DMS153 treated with DMSO at 0.1 percent for 48 hours (cell line): Measurements from ENCODE around the gene PITPNC1.
"Not testable (repeated sequence)": the region's sequence is repeated elsewhere in the genome, so short reads cannot be mapped to it uniquely, and the experiment has no call there.

Source experiments
- DNase-seq: peaks from one replicate; lab custom pipeline; 2025; ENCODE audit not compliant: unreplicated experiment; lab: John Stamatoyannopoulos, UW

Gene PITPNC1

DNA sequence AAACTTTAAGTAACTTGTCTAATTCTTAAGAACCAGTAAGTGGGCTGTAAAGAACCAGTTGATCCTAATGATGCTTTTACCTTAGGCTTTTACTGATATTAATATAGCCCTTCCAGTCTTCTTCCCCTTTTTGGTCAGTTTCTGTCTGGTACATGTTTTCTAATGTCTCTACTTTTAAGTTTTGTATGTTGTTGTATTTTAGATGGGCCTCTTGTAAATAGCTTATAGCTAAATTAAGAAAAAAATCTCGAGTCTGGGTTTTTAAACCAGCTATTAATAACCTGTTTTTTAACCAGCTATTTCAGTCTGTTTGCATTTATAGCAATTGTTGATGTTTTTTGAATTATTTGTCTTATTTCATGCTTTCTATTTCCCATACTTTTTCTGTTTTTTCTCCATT is 79.0 kb downstream of the PITPNC1 start:
- no peak for DNase-seq

DNA sequence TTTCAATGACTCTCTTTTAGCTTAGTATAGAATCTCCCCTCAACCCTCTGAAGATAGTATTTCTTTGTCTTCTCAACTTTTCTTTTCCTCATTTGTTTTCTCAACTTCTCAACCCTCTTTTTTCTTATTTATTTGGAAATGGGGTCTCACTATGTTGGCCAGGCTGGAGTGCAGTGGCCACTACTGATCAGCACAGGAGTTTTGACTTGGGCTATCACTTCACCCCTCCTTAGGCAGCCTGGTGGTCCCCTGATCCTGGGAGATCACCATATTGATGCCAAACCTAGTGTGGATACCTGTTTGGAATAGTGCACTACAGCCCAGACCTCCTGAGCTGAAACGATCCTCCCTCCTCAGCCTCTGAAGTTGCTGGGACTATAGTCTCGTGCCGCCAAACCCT is 79.8 kb downstream of the PITPNC1 start:
- no peak for DNase-seq

DNA sequence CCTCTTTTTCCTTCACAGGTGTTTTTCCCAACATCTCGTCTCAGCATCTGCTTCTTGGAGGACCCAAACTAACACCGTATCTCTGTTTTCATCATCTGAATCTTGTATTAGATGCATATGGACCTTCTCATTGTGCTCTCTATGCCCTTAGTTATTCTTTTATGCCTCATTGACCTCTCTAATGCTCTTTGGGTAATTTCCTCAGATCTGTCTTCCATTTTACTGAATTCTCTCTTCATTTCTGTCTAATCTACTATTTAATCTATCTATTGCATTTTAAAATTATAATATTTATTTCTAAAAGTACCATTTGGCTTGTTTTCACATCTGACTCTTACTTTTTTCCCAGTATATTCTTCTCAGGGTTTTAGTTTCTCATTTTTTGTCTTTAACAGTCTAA is 81.1 kb downstream of the PITPNC1 start:
- no peak for DNase-seq

DNA sequence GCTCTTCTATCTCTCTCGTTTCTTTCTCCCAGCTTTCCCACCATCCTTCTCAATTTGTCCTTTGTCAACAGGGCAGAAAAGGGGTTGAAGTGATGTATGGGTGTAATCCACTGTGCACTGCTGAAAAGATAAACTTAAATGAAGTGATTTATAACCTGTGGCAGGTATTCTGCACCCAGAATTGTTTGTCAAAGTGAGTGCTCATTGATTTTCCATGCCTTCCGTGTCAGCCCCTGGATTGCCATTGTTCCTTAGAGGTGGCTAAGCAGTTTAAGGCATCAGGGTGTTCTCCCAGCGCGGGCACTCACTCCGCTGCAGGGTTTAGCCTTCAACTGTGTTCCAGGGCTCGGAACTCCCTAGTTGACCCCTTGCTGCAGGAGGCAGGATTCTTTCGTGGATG is 82.9 kb downstream of the PITPNC1 start:
- DNase-seq: no peak

DNA sequence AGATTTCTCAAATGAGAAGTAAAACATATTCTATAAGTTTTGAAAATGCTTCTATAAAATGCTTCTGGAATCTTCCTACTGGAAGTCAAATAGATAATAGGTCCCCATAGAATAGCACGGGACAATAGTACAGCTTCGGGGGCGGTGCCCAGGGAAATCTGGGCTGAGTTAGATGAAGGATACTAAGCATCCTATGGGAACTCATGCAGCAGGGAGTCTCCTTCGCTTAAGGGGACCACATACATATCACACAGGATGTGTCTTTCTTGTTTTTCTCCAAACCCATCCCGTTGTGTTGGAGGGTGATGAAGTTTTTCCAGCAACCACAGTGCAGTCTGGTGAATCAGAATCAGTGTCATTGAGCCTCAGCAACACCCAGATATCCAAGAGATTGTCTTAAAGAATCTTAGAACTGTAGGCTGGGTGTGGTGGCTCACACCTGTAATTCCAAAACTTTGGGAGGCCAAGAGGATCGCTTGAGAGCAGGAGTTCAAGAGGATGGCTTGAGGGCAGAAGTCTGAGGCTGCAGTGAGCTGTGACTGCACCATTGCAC is 84.2 kb downstream of the PITPNC1 start:
- DNase-seq: no peak

DNA sequence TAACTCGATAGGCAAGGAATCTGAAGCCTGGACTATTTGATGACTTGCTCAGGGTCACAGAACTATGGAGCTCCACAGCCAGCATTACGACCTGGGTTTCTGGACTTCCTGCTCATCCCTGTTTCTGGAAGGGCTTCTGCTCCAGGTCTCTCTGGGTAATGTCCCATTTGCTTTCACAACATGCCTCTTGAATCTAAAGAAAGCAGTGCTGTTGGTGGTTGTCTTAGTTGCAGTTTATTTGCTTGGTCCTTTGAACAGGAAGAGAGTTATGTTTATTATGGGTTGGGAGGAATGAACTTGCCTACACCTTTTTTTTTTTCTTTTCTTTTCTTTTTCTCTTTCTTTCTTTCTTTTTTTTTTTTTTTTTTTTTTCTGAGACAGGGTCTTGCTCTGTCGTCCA is 84.8 kb downstream of the PITPNC1 start:
- no peak for DNase-seq

DNA sequence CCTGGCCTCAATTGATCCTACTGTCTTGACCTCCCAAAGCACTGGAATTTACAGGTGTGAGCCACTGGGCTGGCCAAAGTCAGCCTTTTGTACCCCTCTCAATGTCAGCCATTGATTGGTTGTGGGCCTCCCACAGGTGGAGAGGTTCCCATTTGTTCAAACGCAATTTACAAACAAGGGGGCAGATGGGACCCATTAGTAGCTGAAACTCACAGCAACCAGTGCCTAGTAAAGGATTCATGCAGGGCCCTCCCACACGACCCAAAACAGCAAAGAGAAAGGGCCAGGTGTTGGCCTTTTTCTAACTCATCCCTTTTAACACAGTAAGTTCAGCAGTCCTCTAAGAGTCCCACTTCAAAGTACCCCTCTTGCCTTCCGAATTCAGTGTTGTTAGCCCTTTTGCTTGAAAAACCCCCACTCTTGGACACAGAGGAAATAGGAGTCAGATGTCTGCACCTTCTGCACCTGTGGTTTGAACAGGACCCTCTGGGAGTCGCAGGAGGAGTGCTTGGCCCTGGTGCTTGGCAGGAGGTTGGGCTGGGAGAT is 89.2 kb downstream of the PITPNC1 start:
- DNase-seq: no peak

DNA sequence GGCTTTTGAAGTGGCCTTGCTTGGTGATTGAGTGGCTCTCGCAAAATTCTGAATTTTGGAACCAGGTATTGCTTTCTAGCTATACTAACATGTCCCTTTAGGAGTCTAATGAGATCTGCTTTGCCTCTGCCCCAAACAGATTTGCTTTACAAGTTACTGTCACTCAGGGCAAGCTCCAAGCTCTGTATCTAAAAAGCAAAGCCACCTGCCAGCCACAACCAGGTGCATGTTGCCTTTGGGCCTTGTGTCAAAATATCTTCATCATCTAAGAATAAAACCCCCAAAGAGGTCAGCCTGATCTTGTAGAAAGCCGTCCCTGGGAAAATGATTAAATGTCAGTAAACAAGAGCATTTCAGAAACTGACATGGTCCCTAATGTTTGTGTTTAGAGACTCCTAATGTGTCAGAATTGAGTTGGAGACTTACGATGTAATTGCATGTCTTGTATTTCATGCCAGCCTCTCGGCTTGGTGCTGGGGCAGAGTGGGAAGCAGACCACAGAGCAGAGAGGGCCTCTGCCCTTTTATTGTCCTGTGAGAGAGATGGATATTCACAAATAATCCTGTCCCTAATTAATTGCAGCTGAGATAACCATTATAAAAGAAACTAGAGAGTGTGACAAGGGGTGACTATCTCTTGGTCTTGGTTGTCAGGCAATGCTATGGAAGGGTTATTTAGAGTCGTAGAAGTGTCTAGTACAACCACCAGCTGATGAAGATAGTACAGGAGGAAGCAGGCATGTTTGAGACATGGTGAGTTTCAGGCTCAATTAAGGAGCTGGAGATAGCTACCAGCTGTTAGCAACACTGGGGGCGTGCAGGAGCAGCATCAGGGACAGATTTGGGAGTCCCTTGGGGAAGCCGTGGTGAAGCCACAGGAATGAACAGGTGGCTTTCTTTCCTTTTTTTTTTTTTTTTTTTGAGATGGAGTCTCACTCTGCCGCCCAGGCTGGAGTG is 90.7 kb downstream of the PITPNC1 start:
- DNase-seq: no peak

DNA sequence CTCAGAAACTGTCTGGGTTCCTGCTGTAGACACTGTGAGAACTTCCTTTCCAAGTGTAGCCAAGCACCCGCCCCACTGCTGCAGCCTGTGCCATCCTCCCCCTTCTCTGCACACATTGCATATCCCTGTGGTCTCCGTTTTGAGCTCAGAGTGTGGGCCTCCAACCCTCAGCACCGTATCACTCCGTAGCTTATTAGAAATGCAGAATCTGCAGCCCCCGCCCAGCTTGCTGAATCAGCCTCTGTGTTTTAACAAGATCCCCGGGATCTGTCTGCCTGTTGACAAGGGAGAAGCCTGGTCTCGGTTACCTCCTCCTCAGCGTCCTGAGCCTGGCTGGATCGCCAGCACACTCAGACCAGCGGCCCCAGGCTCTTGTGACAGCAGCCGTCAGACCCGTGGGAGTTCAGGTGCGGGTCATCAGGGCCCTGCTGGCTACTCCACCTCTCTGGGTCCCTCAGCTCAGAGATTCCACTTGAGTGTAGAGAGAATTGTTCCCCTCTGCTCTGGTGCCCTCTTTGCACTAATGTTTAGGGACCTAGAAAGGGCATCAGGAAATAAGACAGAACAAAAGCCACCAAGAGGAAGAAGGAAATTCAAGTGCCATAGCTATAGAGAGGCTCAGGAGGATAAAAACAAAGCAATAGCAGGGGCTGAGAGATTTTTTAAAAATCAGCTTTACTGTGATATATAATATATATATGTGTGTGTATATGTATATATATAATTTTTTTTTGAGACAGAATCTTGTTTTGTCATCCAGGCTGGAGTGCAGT is 92.3 kb downstream of the PITPNC1 start:
- no peak for DNase-seq

DNA sequence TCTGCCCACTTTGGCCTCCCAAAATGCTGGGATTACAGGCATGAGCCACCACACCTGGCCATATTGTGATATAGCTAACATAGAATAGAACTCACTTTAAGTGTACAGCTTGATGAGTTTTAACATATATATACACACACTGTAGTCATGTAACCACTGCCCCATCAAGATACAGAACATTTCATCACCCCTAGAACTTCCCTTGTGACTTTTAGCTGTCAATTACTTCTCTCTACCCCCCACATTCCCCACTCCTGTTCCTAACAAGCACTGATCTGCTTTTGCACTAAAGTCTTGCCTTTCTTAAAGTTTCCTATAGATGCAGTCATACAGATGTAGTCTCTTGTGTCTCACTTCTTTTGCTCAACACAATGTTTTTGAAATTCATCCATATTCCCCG is 93.1 kb downstream of the PITPNC1 start:
- DNase-seq: no peak

DNA sequence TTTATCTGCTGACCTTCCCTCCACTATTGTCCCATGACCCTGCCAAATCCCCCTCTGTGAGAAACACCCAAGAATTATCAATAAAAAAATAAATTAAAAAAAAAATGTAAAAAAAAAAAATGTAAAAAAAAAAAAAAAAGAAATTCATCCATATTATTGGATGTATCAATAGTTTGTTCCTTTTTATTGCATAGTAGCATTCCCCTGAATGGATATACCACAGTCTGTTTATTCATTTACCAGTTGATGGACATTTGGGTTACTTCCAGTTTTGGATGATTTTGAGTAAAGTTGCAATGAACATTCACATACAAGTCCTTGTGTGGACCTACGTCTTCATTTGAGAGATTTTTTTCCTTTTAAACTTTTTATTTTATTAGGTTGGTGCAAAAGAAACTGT is 94.0 kb downstream of the PITPNC1 start:
- no peak for DNase-seq

DNA sequence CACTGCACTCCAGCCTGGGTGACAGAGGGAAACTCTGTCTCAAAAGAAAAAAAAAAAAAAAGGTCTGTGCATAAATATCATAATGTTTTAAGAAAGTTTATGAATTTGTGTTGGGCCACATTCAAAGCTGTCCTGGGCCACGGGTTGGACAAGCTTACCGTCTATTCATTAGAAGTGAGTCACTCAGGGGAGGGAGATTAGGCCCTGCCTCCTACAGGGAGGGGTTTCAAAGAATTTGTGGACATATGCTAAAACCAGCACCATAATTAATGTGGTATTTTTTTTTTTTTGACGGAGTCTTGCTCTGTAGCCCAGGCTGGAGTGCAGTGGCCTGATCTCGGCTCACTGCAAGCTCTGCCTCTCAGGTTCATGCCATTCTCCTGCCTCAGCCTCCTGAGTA is 95.5 kb downstream of the PITPNC1 start:
- DNase-seq: not testable (repeated sequence)

DNA sequence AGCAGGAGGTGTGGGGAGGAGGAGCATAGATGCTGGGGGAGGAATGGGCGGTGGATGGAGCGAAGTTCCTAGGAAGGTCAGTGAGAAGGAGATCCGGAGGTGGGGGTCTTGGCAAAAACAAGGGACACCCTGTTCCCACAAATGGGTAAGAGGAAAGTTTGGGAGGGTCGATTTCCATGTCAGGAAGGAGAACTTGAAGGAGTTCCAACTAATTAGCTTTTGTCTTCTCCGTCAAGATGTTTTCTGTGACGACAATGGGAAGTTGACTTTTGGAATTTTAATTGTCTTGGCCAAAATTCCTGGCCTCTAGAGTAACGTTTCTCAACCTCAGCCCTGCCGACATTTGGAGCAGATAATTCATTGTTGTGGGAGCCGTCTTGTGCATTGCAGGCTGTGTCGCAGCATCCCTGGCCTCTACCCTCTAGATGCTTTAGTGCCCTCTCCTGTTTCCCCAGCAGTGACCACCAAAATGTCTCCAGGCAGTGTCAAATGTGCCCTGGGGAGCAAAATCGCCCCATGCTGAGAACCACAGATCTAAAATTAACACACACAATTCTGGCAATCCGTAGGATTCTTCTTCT is 97.1 kb downstream of the PITPNC1 start:
- no peak for DNase-seq

DNA sequence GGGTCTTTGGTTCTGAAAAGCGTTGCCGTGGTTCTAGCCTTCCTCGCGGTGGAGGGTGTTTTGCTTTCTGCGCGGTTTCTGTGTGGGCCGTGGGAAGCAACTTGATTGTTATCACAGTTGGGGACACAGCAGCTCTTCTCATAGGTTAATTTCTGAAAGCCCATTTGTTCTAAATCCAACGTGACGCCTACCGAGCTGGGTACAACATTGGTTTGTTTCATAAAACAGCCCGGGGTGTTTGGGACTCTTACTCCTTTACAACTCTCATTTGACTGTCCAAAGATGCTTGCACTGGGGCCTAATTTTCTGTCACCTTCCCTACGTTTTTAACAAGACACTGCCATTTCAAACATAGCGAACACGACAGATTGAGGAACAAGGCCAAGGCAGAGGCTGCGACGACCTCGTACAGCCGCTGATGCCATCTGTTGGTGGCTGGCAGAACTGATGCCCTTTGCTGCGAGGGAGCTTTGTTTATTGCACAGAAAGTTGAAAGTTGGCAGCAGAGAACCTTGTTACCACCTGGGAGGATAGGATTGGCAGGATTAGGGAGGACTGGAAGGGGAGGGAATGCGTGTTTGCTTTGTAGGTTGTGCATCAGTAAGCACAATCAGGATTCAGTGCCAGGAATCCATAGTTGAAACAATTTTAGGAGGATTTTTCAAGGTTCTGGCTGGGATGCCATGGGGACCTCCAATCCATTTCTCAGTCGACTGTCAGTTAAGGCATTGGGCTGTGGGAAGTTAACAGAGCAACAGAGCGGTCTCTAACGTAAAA is 98.3 kb downstream of the PITPNC1 start:
- peak; percentile 63 for DNase-seq

DNA sequence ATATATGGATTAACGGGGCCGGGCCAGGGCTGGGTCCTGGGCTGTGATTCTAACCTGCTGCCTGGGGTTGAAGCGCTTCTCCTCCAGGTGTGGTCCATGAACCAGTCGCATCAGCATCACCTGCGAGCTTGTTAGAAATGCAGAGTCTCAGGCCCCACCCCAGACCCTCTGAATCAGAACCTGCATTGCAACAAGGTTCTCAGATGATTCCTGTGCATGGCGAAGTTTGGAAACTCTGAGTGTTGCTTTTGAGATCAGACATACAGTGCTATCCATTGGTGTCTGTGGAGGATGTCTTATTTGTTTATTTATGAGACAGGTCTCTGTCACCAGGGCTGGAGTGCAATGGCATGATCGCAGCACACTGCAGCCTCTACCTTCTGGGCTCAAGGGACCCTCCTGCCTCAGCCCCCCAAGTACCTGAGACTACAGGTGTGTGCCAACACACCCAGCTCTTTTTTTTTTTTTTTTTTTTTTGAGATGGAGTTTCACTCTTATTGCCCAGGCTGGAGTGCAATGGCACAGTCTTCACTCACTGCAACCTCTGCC is 99.8 kb downstream of the PITPNC1 start:
- no peak for DNase-seq

DNA sequence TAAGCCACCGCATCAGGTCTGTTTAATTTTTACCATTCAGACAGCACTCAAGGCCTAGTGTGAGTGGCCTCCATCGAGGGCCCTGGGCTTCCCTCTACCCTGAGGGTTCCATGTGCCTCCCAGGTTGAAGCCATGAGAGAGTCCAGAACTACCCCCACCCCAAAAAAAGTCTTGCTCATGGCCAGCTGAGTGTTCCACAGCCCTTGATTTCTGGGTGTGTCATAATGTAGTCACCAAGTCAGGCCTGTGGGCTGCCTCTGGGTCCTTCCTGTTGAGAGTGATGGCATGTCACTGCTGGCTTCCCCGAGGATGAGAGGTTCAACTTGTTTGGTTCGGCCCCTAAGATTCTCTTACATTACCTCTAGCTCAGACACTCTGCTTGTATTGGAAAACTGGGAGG is 100.6 kb downstream of the PITPNC1 start:
- no peak for DNase-seq

DNA sequence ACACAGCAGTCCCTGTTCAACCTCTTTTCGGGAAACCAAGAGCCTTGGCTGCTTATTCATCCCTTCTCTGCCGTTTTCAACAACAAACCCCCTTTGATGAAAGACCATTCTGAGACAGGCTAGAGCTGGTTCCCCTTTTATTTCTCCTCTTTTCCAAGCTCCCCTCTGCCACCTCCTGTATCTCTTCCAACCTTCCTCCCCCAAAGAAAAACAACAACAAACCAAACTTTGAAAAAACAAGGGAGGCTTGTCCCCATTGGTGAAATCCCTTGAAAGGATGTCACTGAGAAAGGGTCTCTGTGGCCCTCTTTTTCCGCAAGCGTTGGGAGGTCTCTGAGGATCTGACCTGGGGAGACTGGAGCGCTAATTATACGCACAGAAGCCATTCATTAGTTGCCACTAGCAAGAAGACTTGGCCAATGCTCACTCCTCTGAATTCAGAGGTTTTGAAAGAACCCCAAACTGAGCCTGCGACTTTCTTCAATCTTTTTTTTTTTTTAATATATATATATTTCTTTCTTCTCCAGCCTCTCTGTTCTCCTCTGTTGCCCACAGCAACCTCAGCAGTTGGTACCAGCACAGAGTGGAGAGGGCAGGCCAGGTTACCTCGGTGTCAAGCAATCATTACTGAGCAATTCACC is 101.4 kb downstream of the PITPNC1 start:
- DNase-seq: no peak

DNA sequence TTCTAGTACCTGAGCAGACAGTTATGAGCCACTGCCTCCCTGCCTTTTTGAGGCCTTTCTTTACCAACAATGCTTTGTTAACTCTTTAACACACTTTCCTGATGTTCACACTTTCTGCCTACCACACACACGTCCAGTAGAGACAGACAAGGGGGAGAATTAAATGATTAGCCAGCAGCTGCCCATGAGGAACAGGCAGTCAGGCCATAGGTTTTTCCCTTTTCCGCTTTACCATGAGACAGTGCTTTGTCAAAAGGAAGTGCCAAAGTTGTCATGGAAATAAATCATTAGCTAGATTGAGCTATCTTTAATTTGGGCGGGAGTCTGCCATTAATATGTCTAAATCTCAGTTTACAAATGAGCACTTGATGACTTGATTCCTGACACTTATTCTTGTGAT is 102.1 kb downstream of the PITPNC1 start:
- DNase-seq: no peak

DNA sequence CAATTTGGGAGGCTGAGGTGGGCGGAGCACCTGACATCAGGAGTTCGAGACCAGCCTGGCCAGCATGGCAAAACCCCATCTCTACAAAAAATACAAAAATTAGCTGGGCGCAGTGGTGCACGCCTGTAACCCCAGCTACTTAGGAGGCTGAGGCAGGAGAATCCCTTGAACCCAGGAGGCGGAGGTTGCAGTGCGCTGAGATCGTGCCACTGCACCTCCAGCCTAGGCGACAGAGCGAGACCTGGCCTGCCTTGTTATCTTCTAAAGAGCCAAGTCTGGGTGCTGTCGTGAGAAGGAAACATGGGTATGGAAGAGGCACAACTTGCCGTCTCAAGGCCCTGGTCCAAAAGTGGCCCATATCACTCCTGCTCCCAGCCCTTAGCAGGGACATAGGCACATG is 103.9 kb downstream of the PITPNC1 start:
- DNase-seq: not testable (repeated sequence)

DNA sequence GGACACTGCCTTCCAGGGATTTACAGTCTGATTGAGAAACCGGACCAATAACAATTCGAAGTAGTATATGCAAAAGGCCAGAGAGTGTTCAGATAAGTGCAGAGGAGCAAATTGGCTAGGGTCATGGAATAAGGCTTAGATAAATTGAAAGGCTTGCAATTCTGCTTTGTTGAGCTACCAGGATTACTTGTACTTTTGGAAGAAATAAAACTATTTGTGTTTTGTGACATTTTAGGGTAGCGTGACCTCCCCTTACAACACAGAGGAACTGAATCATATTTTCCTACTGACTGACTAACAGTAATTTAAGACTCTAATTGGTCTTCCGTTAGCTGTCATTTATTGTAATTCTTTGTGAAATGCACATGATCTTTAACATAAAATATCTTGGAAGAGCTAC is 104.7 kb downstream of the PITPNC1 start:
- DNase-seq: no peak
